Smooth muscle cell of the brain vasculature (primary cell): ENCODE results near the gene PIPOX.

Experiments used
- DNase-seq: peaks from one replicate; pipeline ENCODE4 v3.0.0-alpha.2; 2012; ENCODE audit warnings: low read depth, low spot score

Gene PIPOX

DNA sequence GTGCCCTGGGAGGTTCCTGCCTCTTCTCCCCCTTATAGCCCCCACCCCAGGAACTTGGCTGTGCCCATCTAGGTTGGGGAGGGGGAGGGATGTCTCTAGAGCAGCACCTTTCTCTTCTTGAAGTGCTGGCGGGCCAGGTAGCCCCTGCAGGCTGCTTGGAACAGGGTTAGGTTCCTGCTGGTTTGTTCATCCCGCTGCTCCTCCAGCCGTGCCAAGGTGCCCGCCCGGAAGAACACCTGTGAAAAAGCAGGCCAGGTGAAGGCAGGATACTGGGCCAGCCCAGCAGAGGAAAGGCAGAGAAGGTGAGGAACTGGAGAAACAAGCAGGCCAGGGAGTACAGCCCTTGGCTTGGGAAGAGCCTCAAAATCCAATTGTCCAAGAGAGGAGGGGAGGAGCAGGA is 56.6 kb downstream of the PIPOX start:
- no peak for DNase-seq

DNA sequence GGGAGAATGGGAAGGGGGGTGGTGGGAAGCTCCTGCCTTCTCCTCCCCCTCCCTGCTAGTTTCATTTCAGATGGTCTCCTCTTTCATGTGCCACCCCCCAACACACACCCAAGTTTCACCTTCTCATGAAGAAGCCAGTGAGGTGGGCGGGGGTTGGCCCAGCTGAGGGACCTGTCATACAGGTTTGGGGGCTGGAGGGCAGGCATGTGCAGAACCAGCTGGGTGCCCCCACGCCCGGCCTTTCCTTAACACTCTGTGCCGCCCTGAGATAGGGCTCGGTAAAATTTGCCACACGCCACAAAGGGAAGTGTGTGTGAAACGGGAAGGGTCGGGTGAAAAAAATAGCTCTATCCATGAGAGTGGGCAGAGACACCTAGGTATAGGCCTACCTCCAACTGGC is 57.4 kb downstream of the PIPOX start:
- no peak for DNase-seq

DNA sequence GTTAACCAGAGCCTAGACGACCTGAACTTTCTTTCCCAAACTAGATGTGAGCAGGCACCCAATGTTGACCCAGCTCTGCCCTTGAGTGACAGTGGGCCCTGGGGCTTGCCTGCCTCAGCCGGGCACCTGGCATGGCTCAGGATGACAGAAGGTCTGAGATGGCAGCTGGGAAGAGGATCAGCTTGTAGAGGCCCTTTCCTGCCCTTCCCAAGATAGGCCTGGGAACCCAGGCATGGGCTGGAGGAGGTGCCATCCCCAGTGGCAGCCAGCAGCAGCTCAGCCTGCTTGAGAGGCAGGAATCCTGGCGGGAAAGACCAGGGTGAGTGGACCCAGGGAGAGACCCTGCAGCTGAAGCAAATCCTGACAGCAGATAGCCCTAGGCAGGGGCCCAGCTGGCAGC is 59.1 kb downstream of the PIPOX start:
- no peak for DNase-seq

DNA sequence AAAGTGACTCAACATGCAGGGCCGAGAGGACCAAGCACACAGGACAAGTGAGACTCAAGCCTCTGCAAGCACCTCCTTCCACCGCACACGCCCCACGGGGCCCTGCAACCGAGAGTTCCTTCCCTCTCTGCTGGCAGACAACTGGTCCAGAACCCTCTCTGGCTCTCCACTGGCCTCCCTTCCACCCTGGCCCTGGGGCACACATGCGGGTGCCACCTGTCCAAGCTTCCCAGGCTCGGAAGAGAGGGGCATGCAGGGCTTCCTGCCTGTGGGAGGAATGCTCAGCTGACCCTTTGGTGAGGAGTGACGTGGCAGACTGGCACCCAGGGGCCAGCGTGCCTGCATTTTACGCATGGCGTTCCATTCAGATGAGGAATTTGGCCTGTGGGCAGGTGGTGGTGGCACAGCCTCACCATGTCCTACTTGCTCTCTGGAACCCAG is 59.8 kb downstream of the PIPOX start:
- no peak for DNase-seq

DNA sequence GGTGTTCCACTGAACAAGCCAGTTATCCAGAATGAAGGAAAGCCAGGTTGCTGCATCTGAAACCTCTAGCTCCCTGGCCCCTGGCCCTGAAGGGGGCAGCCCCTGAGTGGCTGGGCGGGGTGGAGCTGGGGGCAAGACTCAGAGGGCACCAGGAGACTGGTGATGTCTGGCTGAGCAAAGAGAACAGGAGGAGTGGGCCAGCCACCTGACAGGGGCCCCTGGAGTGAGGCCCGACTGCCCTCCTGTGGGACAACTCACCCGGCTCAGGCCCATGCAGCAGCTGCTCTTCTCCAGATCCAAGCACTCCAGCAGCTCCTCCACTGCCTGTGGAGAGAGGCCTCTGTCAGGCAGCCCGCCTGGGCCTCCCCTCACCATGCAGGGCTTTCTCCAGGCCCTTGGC is 60.4 kb downstream of the PIPOX start:
- DNase-seq = no peak
